Smooth muscle cell (in vitro differentiated cells): ENCODE measurements around the gene CS. TPM values are rescaled to one million over a fixed set of nuclear protein-coding genes. Genes with fewer than 3 reads are reported as not detected.

Source experiments
- DNase-seq: peaks from one replicate; lab custom pipeline; 2025; ENCODE audit not compliant: unreplicated experiment; lab: John Stamatoyannopoulos, UW
- H2AFZ ChIP-seq: fragments of 200-600 bp; sonication (generic); 2 replicates; pipeline ENCODE4 v1.6.0; 2016; ENCODE audit warnings: antibody characterized with exemption, low read depth, mild to moderate bottlenecking
- H3F3A ChIP-seq: fragments of 200-600 bp; sonication (generic); 2 replicates; pipeline ENCODE4 v1.6.0; 2017; ENCODE audit warnings: antibody characterized with exemption, low read depth
- H3K27ac ChIP-seq: fragments of 200-600 bp; sonication (generic); 2 replicates; pipeline ENCODE4 v1.5.1; 2016; ENCODE audit warnings: low read depth, mild to moderate bottlenecking
- H3K27me3 ChIP-seq: fragments of 200-600 bp; sonication (generic); 2 replicates; pipeline ENCODE4 v1.6.1; 2016; ENCODE audit warnings: low read depth, mild to moderate bottlenecking
- H3K36me3 ChIP-seq: fragments of 200-600 bp; sonication (generic); 2 replicates; pipeline ENCODE4 v1.5.1; 2016; ENCODE audit warnings: low read depth
- H3K4me1 ChIP-seq: fragments of 200-600 bp; sonication (generic); 2 replicates; pipeline ENCODE4 v1.5.1; 2016; ENCODE audit warnings: low read depth
- H3K4me2 ChIP-seq: fragments of 200-600 bp; sonication (generic); 2 replicates; pipeline ENCODE4 v1.6.0; 2016; ENCODE audit warnings: mild to moderate bottlenecking
- H3K4me3 ChIP-seq: fragments of 200-600 bp; sonication (generic); 2 replicates; pipeline ENCODE4 v1.5.1; 2016; ENCODE audit warnings: mild to moderate bottlenecking
- H3K79me2 ChIP-seq: fragments of 200-600 bp; sonication (generic); 2 replicates; pipeline ENCODE4 v1.6.0; 2016; ENCODE audit warnings: low read depth, mild to moderate bottlenecking
- H3K9ac ChIP-seq: fragments of 200-600 bp; sonication (generic); 2 replicates; pipeline ENCODE4 v1.6.0; 2016; ENCODE audit warnings: low read depth
- H3K9me3 ChIP-seq: fragments of 200-600 bp; sonication (generic); replicated peaks from 2 replicates; pipeline ENCODE4 v1.5.1; 2016; ENCODE audit warnings: low read depth
- H4K20me1 ChIP-seq: fragments of 200-600 bp; sonication (generic); 2 replicates; pipeline ENCODE4 v1.6.0; 2016; ENCODE audit warnings: low read depth
- CTCF ChIP-seq: fragments of 200-600 bp; sonication (generic); IDR thresholded peaks from 2 replicates; pipeline ENCODE4 v1.5.1; 2017; ENCODE audit warnings: borderline replicate concordance, mild to moderate bottlenecking, antibody characterized with exemption; ENCODE audit not compliant: insufficient read depth, poor library complexity, severe bottlenecking
- WGBS: methylation state at CpG from one replicate; pipeline ENCODE4 v1.1.7; 2016; ENCODE audit warnings: low lambda C conversion rate; 5-methylcytosine and 5-hydroxymethylcytosine counted together
- polyA plus RNA-seq: library from polyadenylated mRNA; unstranded; fragments of >200 nt; fragmentation: Nextera tagmentation; extraction: Ambion mirVana; gene quantifications from 2 replicates; pipeline ENCODE4 v1.2.1, GENCODE V29; 2016
- total RNA-seq: library from RNA; depleted of rRNA; stranded (reverse); fragments of >200 nt; gene quantifications from 2 replicates; pipeline ENCODE4 v1.2.3, GENCODE V29; 2014

Gene CS
- total and polyA plus RNA-seq, 2 experiments from 2014 or later: 83.3 to 138 TPM

- H3K36me3 ChIP-seq: peaks cover 6% of the 10 kb centered on the region
- no peak for DNase-seq
- no peaks in the 10 kb centered on the region for H3K4me1 ChIP-seq
- no peak overlapping the region for H3K4me3 ChIP-seq
- no peaks in the 10 kb centered on the region for H3K27me3 ChIP-seq
- no peak overlapping the region for H3K4me2 ChIP-seq
- H2AFZ ChIP-seq: no peak overlapping the region
- H3K79me2 ChIP-seq: no peaks in the 10 kb centered on the region
- H3K27ac ChIP-seq: no peak overlapping the region
- H4K20me1 ChIP-seq: peaks cover 64% of the 10 kb centered on the region
- H3K9me3 ChIP-seq: no peaks in the 10 kb centered on the region
- no peak overlapping the region for H3K9ac ChIP-seq
- WGBS: 96% methylated on average over 14 of the region's 14 CpGs
- H3F3A ChIP-seq: no peaks in the 10 kb centered on the region
- no peak for TF ChIP-seq CTCF
Observed at GRCh38 chr12:56244494-56244893, 55.6 kb downstream of the CS start.

GRCh38 chr12:56243731-56244181 is 56.4 kb downstream of the CS start:
- no peaks in the 10 kb centered on the region for H3K79me2 ChIP-seq
- TF ChIP-seq CTCF: no peak
- H3K4me1 ChIP-seq: no peaks in the 10 kb centered on the region
- no peak overlapping the region for H3K4me3 ChIP-seq
- no peak for DNase-seq
- H3K27me3 ChIP-seq: no peaks in the 10 kb centered on the region
- H3K9me3 ChIP-seq: no peaks in the 10 kb centered on the region
- 54% methylated on average over 3 of the region's 3 CpGs for WGBS
- H4K20me1 ChIP-seq: peaks cover 67% of the 10 kb centered on the region
- H2AFZ ChIP-seq: no peak overlapping the region
- H3K9ac ChIP-seq: no peak overlapping the region
- no peak overlapping the region for H3K27ac ChIP-seq
- peak overlapping the region; percentile 14 for H3K4me2 ChIP-seq
- H3K36me3 ChIP-seq: peaks cover 6% of the 10 kb centered on the region
- H3F3A ChIP-seq: no peaks in the 10 kb centered on the region

DNA sequence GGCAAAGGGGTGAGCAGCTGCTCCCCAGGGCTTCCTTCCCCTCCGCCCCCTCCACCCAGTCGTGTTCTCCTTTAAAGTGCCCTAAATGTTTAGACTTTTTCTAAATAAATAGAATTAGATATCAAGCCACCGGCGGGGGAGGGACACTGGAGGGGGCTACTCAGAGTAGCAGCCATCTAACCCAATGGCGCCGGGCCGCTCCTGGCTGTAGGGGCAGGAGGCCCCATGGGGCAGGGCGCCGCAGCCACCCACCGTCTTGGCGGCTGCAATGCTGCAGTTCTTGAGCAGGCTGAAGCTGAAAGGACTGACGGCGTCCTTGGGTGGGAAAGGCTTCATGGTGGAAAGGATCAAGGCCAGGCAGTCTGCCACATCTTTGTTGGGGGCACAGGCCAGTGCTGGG is 57.1 kb downstream of the CS start:
- DNase-seq: no peak
- WGBS: 99% methylated on average over 13 of the region's 13 CpGs
- Histone ChIP-seq H3K79me2 (no peaks in the 10 kb centered on the region), H3K4me2 (no peak overlapping the region), H3K9ac (no peak overlapping the region), H3K9me3 (no peaks in the 10 kb centered on the region), H3F3A (no peaks in the 10 kb centered on the region), H3K27ac (no peak overlapping the region), H3K36me3 (peaks cover 6% of the 10 kb centered on the region), H3K4me1 (no peaks in the 10 kb centered on the region), H3K27me3 (no peaks in the 10 kb centered on the region), H2AFZ (no peak overlapping the region), H4K20me1 (peaks cover 67% of the 10 kb centered on the region), H3K4me3 (no peak overlapping the region)
- no peak for TF ChIP-seq CTCF
